CD4-positive, CD25-positive, alpha-beta regulatory T cell (primary cell): ENCODE data around the gene BUB1B. TPM values are rescaled to one million over a fixed set of nuclear protein-coding genes. Genes with fewer than 3 reads are reported as not detected.

Experiments used
- ATAC-seq, 2 donors: fragments of 150-1000 bp; cut with Tn5 transposase; one replicate each; pipeline ENCODE4 v1.10.0; 2021; ENCODE audit warnings: low read depth in 2 of 2, moderate number of reproducible peaks in 2 of 2, moderate library complexity in 1 of 2
- DNase-seq, 3 donors: peaks; one replicate each; pipeline versions ENCODE4 v3.0.0 to v3.0.0-alpha.2; 2012 to 2022; ENCODE audit warnings: mixed read lengths in 1 of 3
- H3K27ac ChIP-seq: one replicate; pipeline ENCODE4 v1.7.0; 2013; ENCODE audit warnings: mild to moderate bottlenecking, low read length; ENCODE audit not compliant: insufficient read depth, poor library complexity, severe bottlenecking
- H3K27me3 ChIP-seq: one replicate; pipeline ENCODE4 v1.7.0; 2013; ENCODE audit warnings: low read length; ENCODE audit not compliant: control insufficient read depth, insufficient read depth
- H3K36me3 ChIP-seq: one replicate; pipeline ENCODE4 v1.7.0; 2013; ENCODE audit warnings: mild to moderate bottlenecking, low read length, moderate library complexity; ENCODE audit not compliant: control insufficient read depth, insufficient read depth
- H3K4me1 ChIP-seq: 2 replicates; pipeline ENCODE4 v1.7.0; 2013; ENCODE audit warnings: mild to moderate bottlenecking, low read length; ENCODE audit not compliant: insufficient read depth, control insufficient read depth, poor library complexity, severe bottlenecking
- H3K4me3 ChIP-seq: one replicate; pipeline ENCODE4 v1.7.0; 2013; ENCODE audit warnings: low read depth, mild to moderate bottlenecking, low read length, moderate library complexity
- H3K9me3 ChIP-seq, 2 experiments: 1 replicate in 1 of 2; 2 replicates in 1 of 2; pipeline ENCODE4 v1.7.0; 2013; ENCODE audit warnings: low read length in 2 of 2, mild to moderate bottlenecking in 1 of 2, moderate library complexity in 1 of 2; ENCODE audit not compliant: control insufficient read depth in 2 of 2
- H3K27ac Mint-ChIP-seq, 3 donors: one replicate each; pipeline ENCODE4 v1.8.0; 2020 to 2022; ENCODE audit warnings: mild to moderate bottlenecking in 3 of 3, mixed read lengths in 3 of 3, moderate library complexity in 2 of 3
- H3K27me3 Mint-ChIP-seq: one replicate; pipeline ENCODE4 v1.8.0; 2022; ENCODE audit warnings: mild to moderate bottlenecking, mixed read lengths
- H3K36me3 Mint-ChIP-seq: one replicate; pipeline ENCODE4 v1.8.0; 2020; ENCODE audit warnings: mixed read lengths
- H3K4me1 Mint-ChIP-seq, 4 donors: one replicate each; pipeline ENCODE4 v1.8.0; 2020 to 2022; ENCODE audit warnings: mixed read lengths in 4 of 4, mild to moderate bottlenecking in 1 of 4
- H3K4me3 Mint-ChIP-seq, 4 donors: one replicate each; pipeline ENCODE4 v1.8.0; 2020 to 2022; ENCODE audit warnings: mild to moderate bottlenecking in 4 of 4, mixed read lengths in 4 of 4, moderate library complexity in 3 of 4
- H3K9me3 Mint-ChIP-seq, 7 donors: one replicate each; pipeline ENCODE4 v1.8.0; 2020 to 2022; ENCODE audit warnings: mixed read lengths in 7 of 7, mild to moderate bottlenecking in 3 of 7, moderate library complexity in 2 of 7
- polyA plus RNA-seq, 4 donors: library from polyadenylated mRNA; unstranded; fragments of 300-500 nt; fragmentation: Illumina TruSeq; gene quantifications; one replicate each; pipeline ENCODE4 v1.2.3, GENCODE V29; 2021
- total RNA-seq: library from RNA; stranded (reverse); gene quantifications from one replicate; pipeline ENCODE4 v1.2.3, GENCODE V29; 2022

Gene BUB1B
- total and polyA plus RNA-seq, 5 donors from 2014 or later = 0.37 to 4.8 (median 1.5) TPM; not detected in 1

GRCh38 chr15:40251486-40252140 is 90.7 kb downstream of the BUB1B start:
- DNase-seq = no peak

GRCh38 chr15:40252141-40252437 is 91.2 kb downstream of the BUB1B start:
- no peaks in the 10 kb centered on the region for H3K9me3 Mint-ChIP-seq
- peaks cover 10% of the 10 kb centered on the region for H3K27me3 ChIP-seq
- no peak overlapping the region for H3K4me3 ChIP-seq
- ATAC-seq (no peak), DNase-seq (no peak)
- no peaks in the 10 kb centered on the region for H3K36me3 ChIP-seq
- peaks cover 0 to 9% (median 4%) of the 10 kb centered on the region in 4 donors for H3K4me1 Mint-ChIP-seq
- peaks cover 16% of the 10 kb centered on the region for H3K4me1 ChIP-seq
- H3K27ac Mint-ChIP-seq = no peak overlapping the region
- H3K27me3 Mint-ChIP-seq = peaks cover 61% of the 10 kb centered on the region
- H3K27ac ChIP-seq = no peak overlapping the region
- no peaks in the 10 kb centered on the region for H3K9me3 ChIP-seq
- H3K36me3 Mint-ChIP-seq = no peaks in the 10 kb centered on the region
- H3K4me3 Mint-ChIP-seq = no peak overlapping the region

More at GRCh38 chr15:40251486-40252140, 90.7 kb downstream of the BUB1B start:
- Mint-ChIP-seq H3K36me3 (no peaks in the 10 kb centered on the region), H3K9me3 (no peaks in the 10 kb centered on the region), H3K27me3 (peaks cover 66% of the 10 kb centered on the region), H3K4me3 (peak overlapping the region; percentile 4 to 63 (median 35)), H3K4me1 (peaks cover 0 to 9% (median 4%) of the 10 kb centered on the region in 4 donors), H3K27ac (no peak overlapping the region)
- ATAC-seq = no peak
- no peaks in the 10 kb centered on the region for H3K9me3 ChIP-seq
- H3K27me3 ChIP-seq = peaks cover 10% of the 10 kb centered on the region
- H3K4me3 ChIP-seq = no peak overlapping the region
- no peak overlapping the region for H3K27ac ChIP-seq
- no peaks in the 10 kb centered on the region for H3K36me3 ChIP-seq
- peaks cover 16% of the 10 kb centered on the region for H3K4me1 ChIP-seq

GRCh38 chr15:40252438-40253166 is 91.7 kb downstream of the BUB1B start:
- peaks cover 0 to 9% (median 4%) of the 10 kb centered on the region in 4 donors for H3K4me1 Mint-ChIP-seq
- no peak overlapping the region for H3K4me3 ChIP-seq
- peaks cover 10% of the 10 kb centered on the region for H3K27me3 ChIP-seq
- ATAC-seq (no peak), DNase-seq (peak in 1 of 3 donors; percentile 25)
- no peaks in the 10 kb centered on the region for H3K9me3 ChIP-seq
- H3K27ac ChIP-seq = no peak overlapping the region
- H3K9me3 Mint-ChIP-seq = no peaks in the 10 kb centered on the region
- no peaks in the 10 kb centered on the region for H3K36me3 ChIP-seq
- peaks cover 16% of the 10 kb centered on the region for H3K4me1 ChIP-seq
- no peaks in the 10 kb centered on the region for H3K36me3 Mint-ChIP-seq
- peaks cover 61% of the 10 kb centered on the region for H3K27me3 Mint-ChIP-seq
- no peak overlapping the region for H3K27ac Mint-ChIP-seq
- peak overlapping the region in 3 of 4 donors; percentile 56 to 69 (median 69) for H3K4me3 Mint-ChIP-seq

DNA sequence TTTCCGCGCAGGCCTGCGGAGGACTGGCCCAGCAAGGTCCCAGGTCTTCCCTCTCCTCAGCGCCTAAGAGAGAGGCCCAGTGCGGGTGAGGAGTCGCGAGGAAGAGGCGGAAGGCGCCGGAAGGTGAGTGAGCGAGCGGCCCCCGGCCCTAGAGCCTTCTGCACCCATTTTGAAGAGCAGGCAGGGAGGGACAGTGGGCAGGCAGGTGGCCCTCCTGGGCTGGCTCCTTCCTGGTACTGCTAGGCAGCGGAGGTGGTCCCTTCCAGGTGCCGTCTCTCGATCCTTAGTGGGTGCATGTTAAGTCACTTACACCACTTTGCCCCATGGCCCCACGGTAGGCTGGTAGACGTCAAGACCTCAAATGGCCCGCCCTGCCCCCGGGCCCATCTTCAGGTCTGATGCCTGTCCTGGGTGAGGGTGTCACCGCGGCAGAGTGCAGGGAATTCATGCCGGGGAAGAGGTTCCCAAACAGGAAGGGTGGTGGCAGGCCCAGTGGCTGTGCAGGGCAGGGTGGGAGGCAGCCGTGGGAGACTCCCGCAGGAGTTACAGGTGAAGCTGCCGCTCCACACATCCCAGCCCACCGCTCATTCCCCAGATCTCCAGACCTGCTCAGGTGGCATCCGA is 92.4 kb downstream of the BUB1B start:
- Mint-ChIP-seq H3K36me3 (no peaks in the 10 kb centered on the region), H3K27me3 (peaks cover 61% of the 10 kb centered on the region), H3K4me3 (peak overlapping the region; percentile 5 to 69 (median 62)), H3K27ac (no peak overlapping the region), H3K9me3 (no peaks in the 10 kb centered on the region), H3K4me1 (peaks cover 0 to 9% (median 4%) of the 10 kb centered on the region in 4 donors)
- no peak overlapping the region for H3K27ac ChIP-seq
- no peak overlapping the region for H3K4me3 ChIP-seq
- peaks cover 16% of the 10 kb centered on the region for H3K4me1 ChIP-seq
- H3K27me3 ChIP-seq = peaks cover 10% of the 10 kb centered on the region
- H3K36me3 ChIP-seq = no peaks in the 10 kb centered on the region
- no peak for ATAC-seq
- DNase-seq = peak in 1 of 3 donors; percentile 13
- no peaks in the 10 kb centered on the region for H3K9me3 ChIP-seq

DNA sequence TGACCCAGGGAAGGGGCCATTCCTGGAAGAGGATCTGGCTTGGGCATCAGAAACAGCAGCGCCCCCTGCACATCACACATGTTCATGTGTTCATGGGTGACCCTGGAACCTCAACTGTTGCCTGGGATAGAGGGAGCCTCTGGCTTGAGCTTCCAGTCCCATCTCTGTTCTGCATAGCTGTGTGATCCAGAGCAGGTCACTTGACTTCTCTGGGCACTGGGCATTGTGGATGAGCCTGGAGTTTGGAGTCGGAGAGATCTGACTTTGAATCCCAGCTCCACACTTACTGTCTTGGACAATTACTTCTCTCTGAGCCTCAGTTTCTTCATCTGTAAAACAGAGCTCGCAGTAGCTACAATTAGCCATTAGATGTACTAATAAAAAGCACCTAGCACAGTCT is 93.6 kb downstream of the BUB1B start:
- no peaks in the 10 kb centered on the region for H3K9me3 ChIP-seq
- H3K27me3 ChIP-seq = peaks cover 10% of the 10 kb centered on the region
- no peaks in the 10 kb centered on the region for H3K36me3 Mint-ChIP-seq
- no peak overlapping the region for H3K4me3 ChIP-seq
- peaks cover 0 to 9% (median 4%) of the 10 kb centered on the region in 4 donors for H3K4me1 Mint-ChIP-seq
- H3K9me3 Mint-ChIP-seq = no peaks in the 10 kb centered on the region
- ATAC-seq = no peak
- H3K4me1 ChIP-seq = peaks cover 16% of the 10 kb centered on the region
- H3K27ac Mint-ChIP-seq = peak overlapping the region in 1 of 3 donors; percentile 6
- H3K27ac ChIP-seq = no peak overlapping the region
- peak overlapping the region in 3 of 4 donors; percentile 9 to 66 (median 32) for H3K4me3 Mint-ChIP-seq
- H3K27me3 Mint-ChIP-seq = peaks cover 56% of the 10 kb centered on the region
- no peaks in the 10 kb centered on the region for H3K36me3 ChIP-seq
- no peak for DNase-seq

DNA sequence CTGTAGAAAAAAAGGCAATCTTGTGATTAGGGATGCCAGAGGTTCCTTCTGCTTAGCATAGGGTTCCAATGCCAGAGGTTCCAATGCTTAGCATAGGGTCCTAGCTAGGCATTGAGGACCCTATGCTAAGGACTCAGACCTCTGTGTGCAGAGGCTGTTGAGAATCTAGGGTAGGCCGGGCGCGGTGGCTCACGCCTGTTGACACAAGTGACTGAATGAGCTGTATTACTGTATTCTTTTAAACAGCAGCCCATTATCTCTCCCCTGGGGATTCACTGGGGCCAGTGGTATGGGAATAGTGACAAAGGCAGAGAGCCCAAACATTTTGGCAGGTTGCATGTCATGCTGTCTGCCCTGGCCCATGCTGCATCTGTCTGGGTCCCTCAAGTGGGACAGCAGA is 94.2 kb downstream of the BUB1B start:
- Mint-ChIP-seq H3K36me3 (no peaks in the 10 kb centered on the region), H3K27me3 (peaks cover 52% of the 10 kb centered on the region), H3K4me1 (peaks cover 0 to 9% (median 4%) of the 10 kb centered on the region in 4 donors), H3K9me3 (no peaks in the 10 kb centered on the region), H3K4me3 (peak overlapping the region in 1 of 4 donors; percentile 9), H3K27ac (no peak overlapping the region)
- Histone ChIP-seq H3K36me3 (no peaks in the 10 kb centered on the region), H3K9me3 (no peaks in the 10 kb centered on the region), H3K4me3 (no peak overlapping the region), H3K4me1 (peaks cover 16% of the 10 kb centered on the region), H3K27ac (no peak overlapping the region), H3K27me3 (peaks cover 10% of the 10 kb centered on the region)
- DNase-seq (no peak), ATAC-seq (no peak)

DNA sequence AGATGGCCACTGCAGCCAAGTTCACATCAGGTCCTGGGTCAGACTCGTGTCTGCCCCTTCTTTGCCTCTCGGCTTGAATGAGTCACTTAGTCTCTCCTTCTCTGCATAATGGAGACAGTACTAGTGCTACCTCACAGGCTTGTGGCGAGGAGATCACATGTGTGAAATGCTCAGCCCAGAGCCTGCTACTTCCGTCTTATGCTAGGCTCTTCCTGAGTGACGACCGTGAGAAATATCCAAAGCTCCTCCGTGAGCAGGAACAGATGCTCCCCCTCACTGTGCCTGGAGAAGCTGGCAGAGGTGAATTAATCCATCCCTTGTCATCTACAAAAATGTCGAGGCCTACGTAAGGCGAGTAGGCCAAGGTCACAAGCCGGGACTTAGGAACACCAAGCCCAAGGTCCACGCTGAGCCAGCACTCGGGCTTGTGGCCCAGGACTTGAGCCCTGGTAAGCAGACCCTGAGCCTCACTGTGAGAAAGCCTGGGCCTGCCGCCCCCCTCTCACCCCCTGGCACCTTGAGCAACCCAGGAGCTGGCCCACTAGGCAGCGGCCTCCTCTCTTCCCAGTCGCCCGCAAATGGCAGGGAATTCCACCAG is 95.9 kb downstream of the BUB1B start:
- Mint-ChIP-seq H3K4me3 (no peak overlapping the region), H3K36me3 (no peaks in the 10 kb centered on the region), H3K9me3 (no peaks in the 10 kb centered on the region), H3K4me1 (peaks cover 0 to 9% (median 0%) of the 10 kb centered on the region in 4 donors), H3K27me3 (peaks cover 35% of the 10 kb centered on the region), H3K27ac (no peak overlapping the region)
- Histone ChIP-seq H3K27me3 (peaks cover 6% of the 10 kb centered on the region), H3K36me3 (no peaks in the 10 kb centered on the region), H3K4me3 (no peak overlapping the region), H3K4me1 (peaks cover 16% of the 10 kb centered on the region), H3K27ac (no peak overlapping the region), H3K9me3 (no peaks in the 10 kb centered on the region)
- no peak for DNase-seq
- peak in 1 of 2 donors; percentile 36 for ATAC-seq
